Activated naive CD8-positive, alpha-beta T cell treated with anti-CD3 and anti-CD28 coated beads, Interleukin-2, amount 50 U/mL, for 24 hours (primary cell): ENCODE measurements around the gene AGTRAP.

Source experiments
- ATAC-seq: fragments of 150-1000 bp; cut with Tn5 transposase; one replicate; pipeline ENCODE4 v1.10.0; 2021
- DNase-seq: peaks from one replicate; pipeline ENCODE4 v3.0.0; 2021
- H3K27ac Mint-ChIP-seq: one replicate; pipeline ENCODE4 v1.8.0; 2021; ENCODE audit warnings: mild to moderate bottlenecking, mixed read lengths
- H3K27me3 Mint-ChIP-seq: one replicate; pipeline ENCODE4 v1.8.0; 2021; ENCODE audit warnings: mixed read lengths
- H3K36me3 Mint-ChIP-seq: one replicate; pipeline ENCODE4 v1.8.0; 2021; ENCODE audit warnings: low read depth, mixed read lengths
- H3K4me1 Mint-ChIP-seq: one replicate; pipeline ENCODE4 v1.8.0; 2021; ENCODE audit warnings: mixed read lengths
- H3K4me3 Mint-ChIP-seq: one replicate; pipeline ENCODE4 v1.8.0; 2021; ENCODE audit warnings: mild to moderate bottlenecking, moderate library complexity, mixed read lengths
- H3K9me3 Mint-ChIP-seq: one replicate; pipeline ENCODE4 v1.8.0; 2021; ENCODE audit warnings: mixed read lengths

Gene AGTRAP

DNA sequence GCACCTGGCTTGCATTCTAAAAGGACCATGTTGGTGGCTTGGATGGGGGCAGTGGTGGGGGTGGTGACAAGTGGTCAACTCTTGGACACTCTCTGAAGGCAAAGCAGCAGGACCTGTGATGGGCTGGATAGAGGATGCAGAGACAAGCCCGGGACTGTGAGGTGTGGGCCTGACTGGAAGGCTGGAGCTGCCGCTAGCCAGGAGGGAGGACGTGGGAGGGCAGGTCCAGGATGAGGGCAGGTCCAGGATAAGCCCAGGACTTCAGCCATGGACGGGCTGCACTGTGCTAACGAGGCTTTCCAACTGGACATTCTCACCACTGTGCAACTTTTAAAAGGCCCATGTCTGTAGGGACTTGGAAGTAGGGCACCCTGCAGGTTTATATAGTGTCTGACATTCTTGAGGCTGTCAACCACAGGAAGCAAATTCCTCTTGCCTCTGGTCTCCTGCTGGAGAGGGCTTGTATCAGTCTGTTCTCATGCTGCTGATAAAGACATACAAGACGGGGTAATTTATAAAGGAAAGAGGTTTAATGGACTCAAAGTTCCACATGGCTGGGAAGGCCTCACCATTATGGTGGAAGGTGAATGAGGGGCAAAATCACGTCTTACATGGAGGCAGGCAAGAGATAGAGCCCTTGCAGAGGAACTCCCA is 17.7 kb downstream of the AGTRAP start:
- ATAC-seq (no peak), DNase-seq (no peak)
- Mint-ChIP-seq H3K36me3 (no peaks in the 10 kb centered on the region), H3K9me3 (no peaks in the 10 kb centered on the region), H3K27me3 (no peaks in the 10 kb centered on the region), H3K4me1 (peaks cover 5% of the 10 kb centered on the region), H3K27ac (no peak overlapping the region), H3K4me3 (no peak overlapping the region)

DNA sequence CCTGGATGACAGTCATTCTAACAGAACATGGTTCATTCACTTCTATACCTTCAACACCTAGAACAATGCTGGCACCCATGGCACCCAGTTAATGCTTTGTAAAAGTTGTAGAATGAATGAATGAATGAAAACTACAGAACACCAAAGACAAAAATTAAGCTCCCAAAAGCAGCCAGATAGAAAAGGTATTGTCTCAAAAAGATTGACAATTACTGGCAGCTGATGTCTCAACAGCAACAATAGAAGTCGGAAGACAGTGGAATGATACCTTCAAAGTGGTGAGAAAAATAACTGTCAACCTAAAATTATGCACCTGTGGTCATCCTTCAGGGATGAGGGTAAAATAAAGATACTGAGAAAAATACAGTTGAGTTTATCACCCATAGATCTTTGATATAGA is 21.1 kb downstream of the AGTRAP start:
- H3K36me3 Mint-ChIP-seq, result no peaks in the 10 kb centered on the region
- H3K4me3 Mint-ChIP-seq, result no peak overlapping the region
- DNase-seq (no peak), ATAC-seq (no peak)
- no peak overlapping the region for H3K27ac Mint-ChIP-seq
- H3K4me1 Mint-ChIP-seq, result no peaks in the 10 kb centered on the region
- no peaks in the 10 kb centered on the region for H3K9me3 Mint-ChIP-seq
- peaks cover 11% of the 10 kb centered on the region for H3K27me3 Mint-ChIP-seq

DNA sequence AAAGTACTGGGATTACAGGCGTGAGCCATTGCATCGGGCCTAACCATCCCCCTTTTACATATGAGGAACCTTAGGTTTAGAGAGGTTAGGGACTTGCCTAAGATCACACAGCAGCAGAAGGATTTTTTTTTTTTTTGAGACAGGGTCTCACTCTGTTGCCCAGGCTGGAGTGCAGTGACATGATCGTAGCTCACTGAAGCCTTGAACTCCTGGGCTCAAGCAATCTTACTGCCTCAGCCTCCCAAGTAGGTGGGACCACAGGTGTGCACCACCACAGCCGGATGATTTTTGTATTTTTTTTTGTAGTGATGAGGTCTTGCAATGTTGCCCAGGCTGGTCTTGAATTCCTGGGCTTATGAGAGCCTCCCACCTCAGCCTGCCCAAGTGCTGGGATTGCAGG is 23.9 kb downstream of the AGTRAP start:
- H3K27ac Mint-ChIP-seq, result no peak overlapping the region
- peaks cover 26% of the 10 kb centered on the region for H3K27me3 Mint-ChIP-seq
- H3K4me3 Mint-ChIP-seq, result no peak overlapping the region
- no peaks in the 10 kb centered on the region for H3K36me3 Mint-ChIP-seq
- DNase-seq, result no peak
- H3K4me1 Mint-ChIP-seq, result no peaks in the 10 kb centered on the region
- H3K9me3 Mint-ChIP-seq, result no peaks in the 10 kb centered on the region
- ATAC-seq, result no peak

DNA sequence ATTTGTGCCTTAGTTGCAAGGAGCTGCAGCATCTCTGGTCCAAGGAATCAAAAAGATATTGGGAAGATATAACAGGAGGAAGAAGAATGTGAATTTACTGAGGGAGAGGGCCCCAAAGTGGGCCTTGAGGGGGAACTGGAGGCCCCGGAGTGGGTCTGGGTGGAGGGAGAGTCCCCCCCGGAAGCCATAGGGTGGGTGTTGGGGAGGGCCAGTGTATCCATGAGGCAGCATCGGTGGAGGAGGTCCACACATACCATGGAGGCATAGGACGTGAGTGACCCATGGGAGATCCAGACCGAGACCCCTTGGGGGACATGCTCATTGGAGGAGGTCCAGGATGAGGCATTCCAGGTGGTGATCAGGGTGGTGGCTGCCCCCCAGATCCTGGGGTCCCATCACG is 25.3 kb downstream of the AGTRAP start:
- Mint-ChIP-seq H3K4me3 (no peak overlapping the region), H3K27me3 (peaks cover 26% of the 10 kb centered on the region), H3K9me3 (no peaks in the 10 kb centered on the region), H3K4me1 (no peaks in the 10 kb centered on the region), H3K27ac (no peak overlapping the region), H3K36me3 (no peaks in the 10 kb centered on the region)
- ATAC-seq (no peak), DNase-seq (no peak)

DNA sequence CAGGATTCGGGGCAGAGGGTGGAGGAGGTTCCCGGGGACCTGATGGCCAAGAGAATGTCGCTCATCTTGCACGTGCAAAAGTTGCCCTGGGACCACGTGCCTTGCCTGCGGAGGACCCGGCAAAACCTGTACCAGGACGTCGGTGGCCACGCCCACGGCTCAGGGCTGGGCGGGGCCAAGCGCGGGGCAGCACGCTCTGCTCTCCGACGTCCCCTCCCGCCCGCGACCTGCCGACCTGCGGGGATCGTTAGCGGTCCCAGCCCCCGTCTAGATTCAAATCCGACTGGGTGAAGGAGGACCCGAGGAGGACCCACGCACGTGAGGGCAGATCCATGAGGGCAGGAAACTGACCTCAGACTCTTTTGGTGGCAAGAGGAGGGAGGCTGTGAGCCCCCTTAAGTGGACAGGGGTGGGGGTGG is 26.1 kb downstream of the AGTRAP start, which contains the start of gene C1orf167:
C1orf167 (plus strand) TSS at position 206 of the 419 bp plus-strand sequence. CDS start 2,208 bp downstream, outside the sequence.
- H3K4me3 Mint-ChIP-seq, result no peak within 1 kb of the TSS
- no peaks in the 10 kb centered on the region for H3K36me3 Mint-ChIP-seq
- no peak within 1 kb of the TSS for H3K27ac Mint-ChIP-seq
- H3K4me1 Mint-ChIP-seq, result no peaks in the 10 kb centered on the region
- H3K9me3 Mint-ChIP-seq, result no peaks in the 10 kb centered on the region
- peaks cover 26% of the 10 kb centered on the region for H3K27me3 Mint-ChIP-seq
- peak; percentile 59 for ATAC-seq
- peak; percentile 36 for DNase-seq

DNA sequence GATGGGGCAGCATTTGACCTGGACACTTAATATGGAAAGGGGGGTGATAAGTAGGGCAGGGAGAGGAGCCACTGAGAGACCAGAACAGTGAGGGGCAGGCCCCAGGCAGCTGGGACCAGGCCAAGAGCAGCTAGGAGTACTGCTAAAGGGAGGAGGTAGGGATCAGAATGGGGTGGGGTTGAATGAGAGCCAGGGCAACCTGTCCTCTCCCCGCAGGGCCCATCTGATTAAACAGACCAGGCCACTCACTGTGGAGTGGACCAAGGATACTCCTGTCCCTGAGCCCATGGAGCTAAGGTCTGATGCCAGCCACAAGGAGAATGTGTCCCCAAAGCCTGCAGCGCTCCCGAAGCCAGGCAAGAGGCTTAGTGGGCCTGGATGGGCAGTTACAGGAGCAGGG is 28.2 kb downstream of the AGTRAP start:
- no peaks in the 10 kb centered on the region for H3K36me3 Mint-ChIP-seq
- H3K9me3 Mint-ChIP-seq, result no peaks in the 10 kb centered on the region
- H3K4me1 Mint-ChIP-seq, result no peaks in the 10 kb centered on the region
- H3K27ac Mint-ChIP-seq, result no peak overlapping the region
- no peak overlapping the region for H3K4me3 Mint-ChIP-seq
- ATAC-seq, result no peak
- DNase-seq, result no peak
- peaks cover 26% of the 10 kb centered on the region for H3K27me3 Mint-ChIP-seq

DNA sequence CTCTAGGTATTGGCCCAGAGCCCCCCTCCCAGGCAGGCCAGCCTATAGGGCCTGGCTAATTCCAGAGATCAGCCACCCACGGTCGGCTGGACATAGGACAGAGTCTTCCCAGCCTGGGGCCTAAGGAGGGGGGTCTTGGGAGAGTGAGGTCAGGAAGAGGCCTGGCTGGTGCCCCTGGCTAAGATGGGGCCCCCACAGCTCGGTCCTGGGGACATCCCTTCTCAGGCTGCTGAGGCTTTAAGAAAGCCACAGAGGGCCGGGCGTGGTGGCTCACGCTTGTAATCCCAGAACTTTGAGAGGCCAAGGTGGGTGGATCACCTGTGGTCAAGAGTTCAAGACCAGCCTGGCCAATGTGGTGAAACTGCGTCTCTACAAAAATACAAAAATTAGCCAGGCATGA is 28.6 kb downstream of the AGTRAP start:
- Mint-ChIP-seq H3K9me3 (no peaks in the 10 kb centered on the region), H3K27me3 (peaks cover 26% of the 10 kb centered on the region), H3K4me1 (no peaks in the 10 kb centered on the region), H3K27ac (no peak overlapping the region), H3K4me3 (no peak overlapping the region), H3K36me3 (no peaks in the 10 kb centered on the region)
- ATAC-seq (no peak), DNase-seq (no peak)

DNA sequence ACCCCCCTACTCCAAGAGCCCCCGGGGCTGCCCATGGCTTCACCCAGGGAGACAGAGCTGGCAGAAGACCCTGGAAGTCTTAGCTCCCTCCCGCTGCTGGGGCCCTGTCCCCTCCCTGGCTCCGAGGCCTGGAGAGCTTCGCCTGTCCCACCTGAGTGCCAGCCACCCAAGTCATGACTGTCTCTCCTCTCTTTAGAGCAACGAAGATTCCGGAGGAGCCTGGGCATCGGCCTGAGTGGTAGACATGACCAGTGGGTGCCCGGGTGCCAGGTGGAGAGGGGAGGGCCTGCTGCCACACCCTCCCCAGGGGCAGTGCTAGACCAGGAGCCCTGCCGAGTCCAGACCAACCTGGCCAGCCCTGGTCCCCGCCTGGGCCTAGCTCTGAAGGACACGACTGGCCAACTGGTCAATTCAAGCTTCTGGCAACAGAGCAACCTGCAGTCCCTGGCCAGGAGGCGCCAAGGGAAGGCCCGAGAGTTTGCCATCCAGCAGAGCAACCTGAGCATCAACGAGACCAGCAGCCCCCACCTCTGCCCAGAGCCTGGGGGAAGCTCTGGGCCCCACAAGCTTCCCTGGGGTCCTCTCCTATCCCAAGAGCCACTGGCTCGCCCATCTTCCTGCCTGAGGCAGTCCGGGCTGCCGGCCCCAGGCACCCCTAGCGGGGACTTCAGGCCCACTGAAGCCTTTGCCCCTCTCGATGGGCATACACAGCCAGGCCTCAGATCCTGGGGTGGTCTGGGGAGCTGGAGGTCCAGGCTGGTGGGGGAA is 29.9 kb downstream of the AGTRAP start:
- Mint-ChIP-seq H3K27ac (no peak overlapping the region), H3K36me3 (no peaks in the 10 kb centered on the region), H3K9me3 (no peaks in the 10 kb centered on the region), H3K27me3 (peaks cover 21% of the 10 kb centered on the region), H3K4me3 (no peak overlapping the region), H3K4me1 (no peaks in the 10 kb centered on the region)
- ATAC-seq (no peak), DNase-seq (no peak)

DNA sequence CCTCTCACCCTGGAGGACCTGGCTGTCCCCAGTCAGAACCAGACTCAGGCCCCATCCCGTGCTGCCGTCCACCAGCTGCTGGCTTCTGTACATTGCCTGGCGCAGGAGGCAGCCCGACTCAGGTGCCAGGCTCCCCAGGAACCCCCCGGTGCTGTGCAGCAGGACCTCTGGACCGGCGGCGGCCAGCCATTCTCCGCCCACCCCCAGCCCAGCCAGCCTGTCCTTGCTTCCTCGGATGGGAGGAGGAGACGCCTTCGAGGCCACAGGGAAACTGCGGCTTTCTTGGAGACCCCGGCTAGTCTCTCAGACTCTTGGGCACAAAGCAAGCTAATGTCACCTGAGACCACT is 30.5 kb downstream of the AGTRAP start:
- H3K4me1 Mint-ChIP-seq, result no peaks in the 10 kb centered on the region
- H3K4me3 Mint-ChIP-seq, result no peak overlapping the region
- H3K27ac Mint-ChIP-seq, result no peak overlapping the region
- H3K9me3 Mint-ChIP-seq, result no peaks in the 10 kb centered on the region
- H3K27me3 Mint-ChIP-seq, result peaks cover 17% of the 10 kb centered on the region
- ATAC-seq (no peak), DNase-seq (no peak)
- no peaks in the 10 kb centered on the region for H3K36me3 Mint-ChIP-seq

DNA sequence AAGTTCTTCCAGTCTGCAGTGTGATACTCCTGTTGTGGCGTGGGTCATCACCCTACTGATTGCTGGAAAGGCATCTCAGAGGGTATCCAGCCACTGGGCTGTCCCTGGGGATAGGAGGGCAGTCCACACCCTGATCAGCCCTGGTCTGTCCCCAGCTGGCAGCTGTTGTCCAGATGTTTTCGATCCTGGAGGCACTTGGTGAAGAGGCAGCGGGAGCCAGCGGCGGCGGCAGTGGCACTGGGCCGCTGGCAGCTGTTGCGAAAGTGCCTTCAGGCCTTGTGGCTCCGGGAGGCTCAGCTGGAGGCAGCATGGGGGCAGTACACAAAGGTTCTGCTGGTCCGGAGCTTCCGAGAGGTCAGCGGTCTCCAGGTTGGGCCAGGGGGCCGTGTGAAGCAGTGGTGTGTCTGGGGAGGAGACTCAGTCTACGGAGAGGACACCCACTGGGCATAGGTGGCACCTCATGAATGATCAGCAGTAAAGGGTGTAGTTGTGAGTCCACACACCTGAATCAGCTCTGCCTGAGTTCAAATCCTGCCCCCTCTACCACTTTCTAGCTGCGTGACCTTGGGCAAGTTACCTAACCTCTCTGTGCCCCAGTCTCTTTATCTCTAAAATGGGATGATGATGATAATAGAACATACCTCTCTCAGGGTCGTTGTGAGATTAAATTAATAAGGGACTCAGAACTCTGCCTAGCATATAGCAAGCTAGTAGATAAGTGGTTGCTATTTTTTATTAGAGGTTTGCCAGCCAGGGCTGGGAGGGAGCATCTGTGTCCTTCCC is 32.2 kb downstream of the AGTRAP start:
- H3K36me3 Mint-ChIP-seq, result no peaks in the 10 kb centered on the region
- peaks cover 6% of the 10 kb centered on the region for H3K27me3 Mint-ChIP-seq
- no peak overlapping the region for H3K4me3 Mint-ChIP-seq
- ATAC-seq, result peak; percentile 20
- H3K27ac Mint-ChIP-seq, result no peak overlapping the region
- no peaks in the 10 kb centered on the region for H3K4me1 Mint-ChIP-seq
- DNase-seq, result no peak
- H3K9me3 Mint-ChIP-seq, result no peaks in the 10 kb centered on the region

DNA sequence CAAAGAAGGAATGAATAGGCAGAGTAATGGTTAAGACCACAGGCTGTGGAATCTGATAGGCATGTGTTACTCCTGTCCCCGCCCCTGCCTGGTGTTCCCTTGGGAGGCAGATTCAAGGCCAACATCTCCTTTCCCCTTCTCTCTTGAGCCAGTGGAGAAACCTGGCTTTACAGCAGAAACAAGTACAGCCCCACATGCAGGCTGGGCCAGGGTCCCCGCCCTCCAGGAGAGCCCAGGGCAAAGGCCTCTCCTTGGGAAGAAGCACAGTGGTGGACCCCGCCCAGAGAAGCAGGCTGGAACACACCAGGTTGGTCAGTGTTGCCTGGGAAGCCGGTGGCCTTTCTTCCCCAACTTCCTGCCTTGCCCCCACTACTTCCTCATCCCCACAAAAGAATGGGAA is 32.9 kb downstream of the AGTRAP start:
- DNase-seq (no peak), ATAC-seq (no peak)
- H3K4me1 Mint-ChIP-seq, result no peaks in the 10 kb centered on the region
- no peak overlapping the region for H3K4me3 Mint-ChIP-seq
- no peaks in the 10 kb centered on the region for H3K9me3 Mint-ChIP-seq
- H3K36me3 Mint-ChIP-seq, result no peaks in the 10 kb centered on the region
- peaks cover under 1% of the 10 kb centered on the region for H3K27me3 Mint-ChIP-seq
- H3K27ac Mint-ChIP-seq, result no peak overlapping the region

DNA sequence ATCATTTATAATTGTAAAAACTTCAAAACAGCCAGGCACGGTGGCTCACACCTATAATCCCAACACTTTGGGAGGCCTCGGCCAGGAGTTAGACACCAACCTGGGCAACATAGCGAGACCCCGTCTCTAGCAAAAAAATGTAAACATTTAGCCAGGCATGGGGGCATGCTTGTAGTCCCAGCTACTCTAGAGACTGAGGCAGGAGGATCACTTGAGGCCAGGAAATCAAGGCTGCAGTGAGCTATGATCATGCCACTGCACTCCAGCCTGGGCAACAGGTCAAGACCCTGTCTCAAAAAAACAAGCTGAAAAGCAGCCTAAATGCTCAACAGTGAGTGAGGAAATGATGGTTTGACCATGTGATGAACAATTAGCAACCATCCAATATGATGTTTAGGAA is 33.3 kb downstream of the AGTRAP start:
- Mint-ChIP-seq H3K9me3 (no peaks in the 10 kb centered on the region), H3K27me3 (no peaks in the 10 kb centered on the region), H3K4me3 (no peak overlapping the region), H3K36me3 (no peaks in the 10 kb centered on the region), H3K27ac (no peak overlapping the region), H3K4me1 (no peaks in the 10 kb centered on the region)
- DNase-seq (no peak), ATAC-seq (no peak)

DNA sequence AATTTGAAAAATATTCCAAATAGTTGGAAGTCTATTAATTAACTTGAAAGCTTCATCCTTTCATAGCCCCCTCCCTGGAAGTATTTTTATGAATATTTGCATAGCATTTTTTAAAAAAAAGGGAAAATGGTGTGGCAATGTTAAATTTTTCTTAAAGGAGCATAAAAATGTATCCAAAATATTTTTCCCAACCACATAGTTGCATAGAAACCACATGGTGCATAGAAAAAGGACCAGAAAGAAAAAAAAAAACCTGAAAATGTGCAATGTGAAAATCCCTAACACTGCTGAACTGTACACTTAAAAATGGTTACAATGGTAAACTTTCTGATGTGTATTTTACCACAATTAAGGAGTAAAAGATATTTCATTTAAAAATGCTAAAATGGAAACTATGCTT is 34.1 kb downstream of the AGTRAP start:
- no peak overlapping the region for H3K27ac Mint-ChIP-seq
- no peaks in the 10 kb centered on the region for H3K27me3 Mint-ChIP-seq
- ATAC-seq, result no peak
- H3K36me3 Mint-ChIP-seq, result no peaks in the 10 kb centered on the region
- H3K9me3 Mint-ChIP-seq, result no peaks in the 10 kb centered on the region
- no peak overlapping the region for H3K4me3 Mint-ChIP-seq
- DNase-seq, result no peak
- H3K4me1 Mint-ChIP-seq, result no peaks in the 10 kb centered on the region

DNA sequence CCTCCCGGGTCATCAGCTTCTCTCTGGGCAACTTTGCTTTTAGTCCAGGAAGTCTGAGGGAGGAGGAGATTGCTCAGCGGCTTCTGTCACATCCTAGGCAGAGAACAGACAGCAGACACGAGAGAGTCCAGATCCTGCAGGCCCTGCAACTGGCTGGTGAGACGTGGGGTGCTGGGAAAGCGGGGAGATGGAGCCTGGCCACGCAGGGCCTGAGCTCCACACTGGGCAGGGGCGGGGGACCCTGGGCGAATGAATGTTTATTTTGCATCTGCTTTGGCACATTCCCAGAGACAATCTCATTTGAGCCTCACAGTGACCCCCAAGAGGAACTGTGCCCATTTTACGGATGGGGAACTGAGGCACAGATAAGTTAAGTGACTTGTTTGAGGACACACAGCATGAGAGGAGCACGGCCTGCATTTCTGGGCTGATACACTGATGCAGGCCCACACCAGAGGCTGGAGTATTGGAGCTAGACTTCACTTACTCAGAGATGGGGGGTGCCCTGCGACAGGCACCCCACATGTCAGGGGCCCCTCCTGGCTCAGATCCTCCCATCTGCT is 35.6 kb downstream of the AGTRAP start:
- ATAC-seq, result no peak
- no peak for DNase-seq
- Mint-ChIP-seq H3K27me3 (peaks cover 2% of the 10 kb centered on the region), H3K4me1 (no peaks in the 10 kb centered on the region), H3K27ac (no peak overlapping the region), H3K9me3 (no peaks in the 10 kb centered on the region), H3K4me3 (no peak overlapping the region), H3K36me3 (no peaks in the 10 kb centered on the region)

DNA sequence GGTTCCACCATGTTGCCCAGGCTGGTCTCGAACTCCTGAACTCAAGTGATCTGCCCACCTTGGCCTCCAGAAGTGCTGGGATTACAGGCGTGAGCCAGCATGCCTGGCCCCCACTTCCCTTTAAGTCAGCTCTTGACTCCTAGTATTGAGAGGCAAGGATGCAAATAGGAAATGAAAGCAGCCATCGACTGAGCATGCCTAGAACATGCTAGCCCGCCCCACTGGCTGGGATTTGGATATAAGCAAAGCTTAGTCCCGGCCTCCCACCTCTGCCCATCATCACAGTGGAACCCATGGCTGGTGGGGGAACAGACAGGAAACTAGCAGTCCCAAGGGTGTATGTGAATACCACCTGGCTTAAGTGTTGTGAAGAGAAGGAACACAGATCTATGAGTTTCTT is 36.5 kb downstream of the AGTRAP start:
- Mint-ChIP-seq H3K36me3 (no peaks in the 10 kb centered on the region), H3K4me1 (no peaks in the 10 kb centered on the region)
- ATAC-seq, result no peak

More for the DNA sequence above, 36.5 kb downstream of the AGTRAP start:
- Mint-ChIP-seq H3K4me3 (no peak overlapping the region), H3K9me3 (no peaks in the 10 kb centered on the region), H3K27me3 (peaks cover 2% of the 10 kb centered on the region), H3K27ac (no peak overlapping the region)
- DNase-seq, result no peak
